GM12865 (cell line): ENCODE results near the gene CCDC138.

Source experiments
- DNase-seq: peaks from one replicate; pipeline ENCODE4 v3.0.0; 2010; ENCODE audit warnings: low read depth
- H3K4me3 ChIP-seq: 2 replicates; pipeline ENCODE4 v1.5.1; 2011; ENCODE audit warnings: mild to moderate bottlenecking, low read depth, low read length, control low read depth
- TF ChIP-seq, protein P1 (sequence below): IDR thresholded peaks from 2 replicates; pipeline ENCODE4 v1.5.1; 2011; ENCODE audit warnings: low read length, control low read depth, low read depth, inconsistent platforms; ENCODE audit not compliant: insufficient read depth; ENCODE audit errors: missing control alignments

The CCDC138 gene

DNA sequence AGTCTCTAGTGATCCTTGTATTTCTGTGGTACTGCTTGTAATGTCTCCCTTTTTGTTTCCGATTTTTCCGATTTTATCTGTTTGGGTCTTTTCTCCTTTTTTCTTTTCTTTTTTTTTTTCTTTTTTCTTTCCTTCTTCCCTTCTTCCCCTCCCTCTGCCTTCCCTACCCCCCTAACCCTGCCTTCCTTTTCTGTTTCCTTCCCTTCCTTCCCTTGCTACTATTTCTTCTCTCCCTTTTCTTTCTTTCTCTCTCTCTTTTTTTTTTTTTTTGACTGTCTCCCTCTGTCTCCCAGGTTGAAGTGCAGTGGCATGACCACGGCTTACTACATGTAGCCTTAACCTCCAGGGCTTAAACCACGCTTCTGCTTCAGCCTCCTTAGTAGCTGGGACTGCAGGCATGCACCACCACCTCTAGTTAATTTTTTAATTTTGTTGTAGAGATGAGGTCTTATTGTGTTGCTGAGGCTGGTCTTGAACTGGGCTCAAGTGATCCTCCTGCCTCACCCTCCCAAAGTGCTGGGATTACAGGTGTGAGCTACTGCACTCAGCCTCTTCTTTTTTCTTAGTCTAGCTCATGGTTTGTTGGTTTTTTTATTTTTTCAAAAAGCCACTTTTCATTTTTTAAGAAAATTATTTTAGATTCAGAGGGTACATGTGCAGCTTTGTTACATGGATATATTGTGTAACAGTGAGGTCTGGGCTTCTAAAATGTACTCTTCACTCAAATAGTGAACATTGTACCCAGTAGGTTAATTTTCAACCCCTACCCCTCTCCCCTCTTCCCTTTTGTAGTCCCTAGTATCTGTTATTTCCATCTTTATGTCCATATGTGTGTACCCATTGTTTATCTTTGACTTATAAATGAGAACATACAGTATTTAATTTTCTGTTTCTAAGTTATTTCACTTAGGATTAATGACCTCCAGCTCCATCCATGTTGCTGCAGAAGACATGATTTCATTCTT, 24.7 kb downstream of the CCDC138 start:
- no peak overlapping the region for H3K4me3 ChIP-seq
- TF ChIP-seq, protein P1, sequence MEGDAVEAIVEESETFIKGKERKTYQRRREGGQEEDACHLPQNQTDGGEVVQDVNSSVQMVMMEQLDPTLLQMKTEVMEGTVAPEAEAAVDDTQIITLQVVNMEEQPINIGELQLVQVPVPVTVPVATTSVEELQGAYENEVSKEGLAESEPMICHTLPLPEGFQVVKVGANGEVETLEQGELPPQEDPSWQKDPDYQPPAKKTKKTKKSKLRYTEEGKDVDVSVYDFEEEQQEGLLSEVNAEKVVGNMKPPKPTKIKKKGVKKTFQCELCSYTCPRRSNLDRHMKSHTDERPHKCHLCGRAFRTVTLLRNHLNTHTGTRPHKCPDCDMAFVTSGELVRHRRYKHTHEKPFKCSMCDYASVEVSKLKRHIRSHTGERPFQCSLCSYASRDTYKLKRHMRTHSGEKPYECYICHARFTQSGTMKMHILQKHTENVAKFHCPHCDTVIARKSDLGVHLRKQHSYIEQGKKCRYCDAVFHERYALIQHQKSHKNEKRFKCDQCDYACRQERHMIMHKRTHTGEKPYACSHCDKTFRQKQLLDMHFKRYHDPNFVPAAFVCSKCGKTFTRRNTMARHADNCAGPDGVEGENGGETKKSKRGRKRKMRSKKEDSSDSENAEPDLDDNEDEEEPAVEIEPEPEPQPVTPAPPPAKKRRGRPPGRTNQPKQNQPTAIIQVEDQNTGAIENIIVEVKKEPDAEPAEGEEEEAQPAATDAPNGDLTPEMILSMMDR: no peak
- DNase-seq: no peak

DNA sequence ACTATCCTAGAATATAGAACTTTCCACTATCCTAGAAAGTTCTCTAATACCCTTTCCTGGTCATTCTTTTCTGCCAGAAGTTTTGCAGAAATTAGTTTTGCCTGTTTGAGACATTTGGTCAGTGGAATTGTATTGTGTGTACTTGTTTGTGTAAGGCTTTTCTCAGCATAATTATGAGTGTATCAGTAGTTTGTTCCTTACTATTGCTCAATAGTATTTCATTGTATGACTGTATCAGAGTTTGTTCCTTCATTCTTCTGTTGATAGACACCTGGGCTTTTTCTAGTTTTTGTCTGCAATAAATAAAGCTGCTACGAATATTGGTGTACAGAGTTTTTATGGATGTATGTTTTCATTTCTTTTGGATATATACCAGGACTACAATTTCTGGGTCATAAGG, 27.2 kb downstream of the CCDC138 start:
- no peak for DNase-seq
- TF ChIP-seq, protein P1: no peak
- no peak overlapping the region for H3K4me3 ChIP-seq

DNA sequence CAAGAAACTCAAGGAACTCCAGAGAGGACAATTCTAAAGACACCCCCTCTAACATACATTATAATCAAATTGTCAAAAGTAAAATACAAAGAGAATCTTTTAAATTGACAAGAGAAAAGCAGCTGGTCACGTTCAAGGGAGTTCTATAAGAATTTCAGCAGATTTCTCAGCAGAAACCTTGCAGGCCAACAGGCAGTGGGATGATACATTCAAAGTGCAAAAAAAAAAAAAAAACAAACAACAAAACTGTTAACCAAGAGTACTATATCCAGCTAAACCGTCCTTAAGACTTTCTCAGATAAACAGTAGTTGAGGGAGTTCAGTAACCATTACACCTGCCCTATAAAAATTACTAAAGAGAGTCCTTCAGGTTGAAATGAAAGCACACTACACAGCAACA, 33.9 kb downstream of the CCDC138 start:
- TF ChIP-seq, protein P1: no peak
- H3K4me3 ChIP-seq: no peak overlapping the region
- DNase-seq: no peak

DNA sequence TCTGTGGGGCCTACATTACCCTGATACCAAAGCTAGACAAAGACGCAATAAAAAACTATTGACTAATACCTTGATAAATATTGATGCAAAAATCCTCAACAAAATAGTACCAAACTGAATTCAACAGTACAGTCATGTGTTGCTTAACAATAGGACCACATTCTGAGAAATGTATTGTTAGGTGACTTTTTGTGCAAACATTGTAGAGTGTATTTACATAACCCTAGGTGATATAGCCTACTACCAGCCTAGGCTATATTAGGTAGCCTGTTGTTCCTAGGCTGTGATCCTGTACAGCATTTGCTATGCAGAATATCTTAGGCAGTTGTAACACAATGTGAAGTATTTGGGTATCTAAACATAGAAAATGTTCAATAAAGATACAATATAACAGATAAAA, 36.7 kb downstream of the CCDC138 start:
- TF ChIP-seq, protein P1: no peak
- DNase-seq: no peak

DNA sequence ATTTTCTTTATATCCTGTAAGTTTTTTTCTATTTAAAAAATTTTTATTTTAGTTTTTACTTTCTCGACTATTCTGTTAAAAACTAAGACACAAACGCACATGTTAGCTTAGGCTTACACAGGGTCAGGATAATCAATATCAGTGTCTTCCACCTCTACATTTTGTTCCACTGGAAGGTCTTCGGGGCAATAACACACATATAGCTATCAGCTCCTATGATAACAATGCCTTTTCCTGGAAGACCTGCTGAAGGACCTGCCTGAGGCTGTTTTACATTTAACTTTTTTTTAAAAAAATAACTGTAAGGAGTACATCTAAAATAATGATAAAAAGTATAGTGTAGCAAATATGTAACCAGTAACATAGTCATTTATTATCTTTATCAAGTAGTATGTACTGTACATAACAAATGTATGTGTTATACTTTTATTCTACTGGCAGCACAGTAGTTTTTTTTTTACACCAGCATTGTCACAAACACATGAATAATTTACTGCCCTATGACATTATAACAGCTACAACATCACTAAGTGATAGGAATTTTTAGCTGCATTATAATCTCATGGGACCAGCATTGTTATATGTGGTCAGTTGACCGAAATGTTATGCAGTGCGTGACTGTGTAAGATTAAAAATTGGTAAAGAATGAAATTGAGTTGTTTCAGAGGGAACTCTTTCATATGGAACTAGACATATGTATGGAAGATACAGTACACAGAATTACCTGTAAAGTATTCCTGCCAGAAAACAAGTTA, 37.9 kb downstream of the CCDC138 start:
- DNase-seq: no peak
- no peak overlapping the region for H3K4me3 ChIP-seq
- TF ChIP-seq, protein P1: no peak

More for the DNA sequence above, 36.7 kb downstream of the CCDC138 start:
- H3K4me3 ChIP-seq: no peak overlapping the region

DNA sequence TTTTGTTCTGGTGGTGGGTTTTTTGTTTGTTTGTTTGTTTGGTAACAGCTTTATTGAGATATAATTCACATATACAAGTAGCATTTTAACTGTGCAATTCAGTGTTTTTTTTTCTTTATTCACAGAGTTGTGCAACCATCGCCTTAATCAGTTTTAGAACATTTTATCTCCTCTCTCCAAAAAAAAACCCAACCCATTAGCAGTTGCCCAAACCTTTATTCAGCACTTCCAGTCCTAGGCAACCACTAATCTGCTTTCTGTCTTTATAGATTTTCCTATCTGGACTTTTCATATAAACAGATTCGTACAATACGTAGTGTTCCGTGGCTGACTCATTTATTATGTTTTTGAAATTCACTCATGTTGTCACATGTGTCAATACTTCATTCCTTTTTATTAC, 38.7 kb downstream of the CCDC138 start:
- TF ChIP-seq, protein P1: no peak
- H3K4me3 ChIP-seq: no peak overlapping the region
- DNase-seq: no peak
